K562 (cell line): Measurements from ENCODE around the gene SLIT1. TPM values are rescaled to one million over a fixed set of nuclear protein-coding genes. Genes with fewer than 3 reads are reported as not detected.

Experiments used
- KLF6 ChIP-seq: fragments of 250-450 bp; sonication (Bioruptor Pico); IDR thresholded peaks from 2 replicates; pipeline ENCODE4 v1.4.0; 2020; ENCODE audit warnings: mild to moderate bottlenecking, moderate library complexity, borderline replicate concordance
- MCM2 ChIP-seq: fragments of 450-650 bp; IDR thresholded peaks from 2 replicates; pipeline ENCODE4 v1.6.1; 2017; ENCODE audit warnings: low read depth, mild to moderate bottlenecking
- NCOA4 ChIP-seq: fragments of 450-650 bp; IDR thresholded peaks from 2 replicates; pipeline ENCODE4 v1.6.1; 2018; ENCODE audit warnings: mild to moderate bottlenecking; ENCODE audit not compliant: partially characterized antibody
- ZC3H11A ChIP-seq: IDR thresholded peaks from 2 replicates; pipeline ENCODE4 v1.6.1; 2012; ENCODE audit warnings: low read depth, low read length, improper control_type of control experiment
- ZC3H4 ChIP-seq: sonication (generic); formaldehyde crosslinking; IDR thresholded peaks from 2 replicates; pipeline ENCODE4 v1.9.0; 2021; ENCODE audit warnings: missing genetic modification reagents, borderline replicate concordance
- ZNF23 ChIP-seq: fragments of 250-450 bp; sonication (Bioruptor Pico); IDR thresholded peaks from 2 replicates; pipeline ENCODE4 v1.4.0; 2020; ENCODE audit warnings: mild to moderate bottlenecking
- ZNF239 ChIP-seq: fragments of 250-450 bp; sonication (Bioruptor Pico); IDR thresholded peaks from 2 replicates; pipeline ENCODE4 v1.4.0; 2020; ENCODE audit warnings: mild to moderate bottlenecking
- polyA plus RNA-seq, 8 experiments: library from polyadenylated mRNA; depleted of rRNA in 4 of 8; stranded (reverse) in 5 of 8; unstranded in 3 of 8; fragments of >200 nt; fragmentation: Nextera tagmentation in 2 of 8; fragmentation: Illumina TruSeq in 1 of 8; extraction: Ambion mirVana in 2 of 8; extraction: Trizol in 1 of 8; gene quantifications; 2 replicates each; pipeline versions ENCODE4 v1.2.1 to v1.2.3, GENCODE V29; 2011 to 2014; ENCODE audit warnings: inconsistent platforms in 1 of 8, missing spikeins in 1 of 8
- total RNA-seq, 7 experiments: library from RNA; depleted of rRNA in 6 of 7; stranded (reverse); fragments of >200 nt in 6 of 7; fragmentation: Illumina TruSeq in 2 of 7; extraction: Trizol in 2 of 7; gene quantifications; 2 replicates each; pipeline versions ENCODE4 v1.2.1 to v1.2.3, GENCODE V29; 2011 to 2021; ENCODE audit warnings: low replicate concordance in 1 of 7
- TF ChIP-seq, protein P1 (sequence below): conservative IDR thresholded peaks from 2 replicates; pipeline ENCODE4 v1.6.1; 2011; ENCODE audit warnings: low read depth, mild to moderate bottlenecking, low read length; ENCODE audit not compliant: control insufficient read depth
- TF ChIP-seq, protein P2 (sequence below): sonication (generic); formaldehyde crosslinking; IDR thresholded peaks from 2 replicates; pipeline ENCODE4 v1.8.0; 2022; ENCODE audit warnings: missing genetic modification reagents, mild to moderate bottlenecking, borderline replicate concordance
- TF ChIP-seq, protein P3 (sequence below): fragments of 250-450 bp; sonication (Bioruptor Pico); IDR thresholded peaks from 2 replicates; pipeline ENCODE4 v1.8.0; 2022; ENCODE audit warnings: moderate library complexity, mild to moderate bottlenecking, inconsistent platforms

The SLIT1 gene
- total and polyA plus RNA-seq, 9 of the 15 experiments (the other 6 are each of a cell fraction or from before 2014, with no cell fraction given), result 0.01 to 0.11 (median 0.04) TPM; not detected in 3

DNA sequence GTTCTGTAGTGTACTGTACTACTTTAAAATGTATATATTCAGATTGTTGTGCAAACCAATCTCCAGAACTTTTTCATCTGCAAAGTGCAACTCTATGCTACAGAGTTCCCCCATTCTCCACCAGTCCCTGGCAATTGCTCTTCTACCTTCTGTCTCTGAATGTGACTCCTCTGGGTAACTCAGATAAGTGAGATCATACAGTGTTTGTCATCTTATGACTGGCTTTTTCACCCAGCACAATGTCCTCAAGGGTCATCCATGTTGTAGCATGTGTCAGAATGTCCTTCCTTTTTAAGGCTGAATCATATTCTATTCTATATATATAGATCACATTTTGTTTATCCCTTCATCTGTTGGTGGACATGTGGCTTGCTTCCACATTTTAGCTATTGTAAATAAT, 10.8 kb downstream of the SLIT1 start (continued):
- TF ChIP-seq, protein P1, sequence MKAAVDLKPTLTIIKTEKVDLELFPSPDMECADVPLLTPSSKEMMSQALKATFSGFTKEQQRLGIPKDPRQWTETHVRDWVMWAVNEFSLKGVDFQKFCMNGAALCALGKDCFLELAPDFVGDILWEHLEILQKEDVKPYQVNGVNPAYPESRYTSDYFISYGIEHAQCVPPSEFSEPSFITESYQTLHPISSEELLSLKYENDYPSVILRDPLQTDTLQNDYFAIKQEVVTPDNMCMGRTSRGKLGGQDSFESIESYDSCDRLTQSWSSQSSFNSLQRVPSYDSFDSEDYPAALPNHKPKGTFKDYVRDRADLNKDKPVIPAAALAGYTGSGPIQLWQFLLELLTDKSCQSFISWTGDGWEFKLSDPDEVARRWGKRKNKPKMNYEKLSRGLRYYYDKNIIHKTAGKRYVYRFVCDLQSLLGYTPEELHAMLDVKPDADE, result no peak
- TF ChIP-seq NCOA4 (no peak), KLF6 (CRISPR knock-in tag) (no peak), ZC3H11A (no peak), ZC3H4 (CRISPR knock-in tag) (no peak), ZNF239 (CRISPR knock-in tag) (no peak), ZNF23 (no peak), MCM2 (no peak)
- TF ChIP-seq, protein P2, sequence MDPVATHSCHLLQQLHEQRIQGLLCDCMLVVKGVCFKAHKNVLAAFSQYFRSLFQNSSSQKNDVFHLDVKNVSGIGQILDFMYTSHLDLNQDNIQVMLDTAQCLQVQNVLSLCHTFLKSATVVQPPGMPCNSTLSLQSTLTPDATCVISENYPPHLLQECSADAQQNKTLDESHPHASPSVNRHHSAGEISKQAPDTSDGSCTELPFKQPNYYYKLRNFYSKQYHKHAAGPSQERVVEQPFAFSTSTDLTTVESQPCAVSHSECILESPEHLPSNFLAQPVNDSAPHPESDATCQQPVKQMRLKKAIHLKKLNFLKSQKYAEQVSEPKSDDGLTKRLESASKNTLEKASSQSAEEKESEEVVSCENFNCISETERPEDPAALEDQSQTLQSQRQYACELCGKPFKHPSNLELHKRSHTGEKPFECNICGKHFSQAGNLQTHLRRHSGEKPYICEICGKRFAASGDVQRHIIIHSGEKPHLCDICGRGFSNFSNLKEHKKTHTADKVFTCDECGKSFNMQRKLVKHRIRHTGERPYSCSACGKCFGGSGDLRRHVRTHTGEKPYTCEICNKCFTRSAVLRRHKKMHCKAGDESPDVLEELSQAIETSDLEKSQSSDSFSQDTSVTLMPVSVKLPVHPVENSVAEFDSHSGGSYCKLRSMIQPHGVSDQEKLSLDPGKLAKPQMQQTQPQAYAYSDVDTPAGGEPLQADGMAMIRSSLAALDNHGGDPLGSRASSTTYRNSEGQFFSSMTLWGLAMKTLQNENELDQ (CRISPR knock-in tag), result no peak
- TF ChIP-seq, protein P3, sequence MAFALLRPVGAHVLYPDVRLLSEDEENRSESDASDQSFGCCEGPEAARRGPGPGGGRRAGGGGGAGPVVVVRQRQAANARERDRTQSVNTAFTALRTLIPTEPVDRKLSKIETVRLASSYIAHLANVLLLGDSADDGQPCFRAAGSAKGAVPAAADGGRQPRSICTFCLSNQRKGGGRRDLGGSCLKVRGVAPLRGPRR (CRISPR knock-in tag), result no peak
